Activated CD4-positive, alpha-beta memory T cell treated with anti-CD3 and anti-CD28 coated beads, Interleukin-2, amount 10 ng/mL, durations not matched to agents 7 days and 5 days (primary cell): ENCODE measurements around the gene KIF3B. TPM values are rescaled to one million over a fixed set of nuclear protein-coding genes. Genes with fewer than 3 reads are reported as not detected.
A peak's percentile ranks its signal among the peaks of the same experiment; 100 is the strongest.

Experiments
- CTCF ChIA-PET: fragments of 350-600 bp; sonication (Branson Sonifier 250); formaldehyde crosslinking; loops from one replicate; lab custom pipeline; 2021; ENCODE audit warnings: antibody characterized with exemption, inconsistent platforms; lab: Charles Lee
- POLR2A ChIA-PET: fragments of 350-600 bp; sonication (Branson Sonifier 250); formaldehyde crosslinking; loops from one replicate; lab custom pipeline; 2021; ENCODE audit warnings: antibody characterized with exemption; lab: Charles Lee
- DNase-seq: peaks from one replicate; pipeline ENCODE4 v3.0.0-alpha.2; 2020
- H3K27ac Mint-ChIP-seq: one replicate; pipeline ENCODE4 v1.8.0; 2021; ENCODE audit warnings: mild to moderate bottlenecking, mixed read lengths
- H3K27me3 Mint-ChIP-seq: one replicate; pipeline ENCODE4 v1.8.0; 2021; ENCODE audit warnings: mixed read lengths
- H3K36me3 Mint-ChIP-seq: one replicate; pipeline ENCODE4 v1.8.0; 2021; ENCODE audit warnings: low read depth, mixed read lengths
- H3K4me1 Mint-ChIP-seq: one replicate; pipeline ENCODE4 v1.8.0; 2021; ENCODE audit warnings: mixed read lengths
- H3K4me3 Mint-ChIP-seq: one replicate; pipeline ENCODE4 v1.8.0; 2021; ENCODE audit warnings: mild to moderate bottlenecking, mixed read lengths
- H3K9me3 Mint-ChIP-seq: one replicate; pipeline ENCODE4 v1.8.0; 2021; ENCODE audit warnings: mixed read lengths
- total RNA-seq, 2 experiments: library from RNA; stranded (reverse); gene quantifications; one replicate each; pipeline ENCODE4 v1.2.3, GENCODE V29; 2021

Gene KIF3B
- total RNA-seq: 10 to 100 TPM; 23.1 to 23.4 TPM

DNA sequence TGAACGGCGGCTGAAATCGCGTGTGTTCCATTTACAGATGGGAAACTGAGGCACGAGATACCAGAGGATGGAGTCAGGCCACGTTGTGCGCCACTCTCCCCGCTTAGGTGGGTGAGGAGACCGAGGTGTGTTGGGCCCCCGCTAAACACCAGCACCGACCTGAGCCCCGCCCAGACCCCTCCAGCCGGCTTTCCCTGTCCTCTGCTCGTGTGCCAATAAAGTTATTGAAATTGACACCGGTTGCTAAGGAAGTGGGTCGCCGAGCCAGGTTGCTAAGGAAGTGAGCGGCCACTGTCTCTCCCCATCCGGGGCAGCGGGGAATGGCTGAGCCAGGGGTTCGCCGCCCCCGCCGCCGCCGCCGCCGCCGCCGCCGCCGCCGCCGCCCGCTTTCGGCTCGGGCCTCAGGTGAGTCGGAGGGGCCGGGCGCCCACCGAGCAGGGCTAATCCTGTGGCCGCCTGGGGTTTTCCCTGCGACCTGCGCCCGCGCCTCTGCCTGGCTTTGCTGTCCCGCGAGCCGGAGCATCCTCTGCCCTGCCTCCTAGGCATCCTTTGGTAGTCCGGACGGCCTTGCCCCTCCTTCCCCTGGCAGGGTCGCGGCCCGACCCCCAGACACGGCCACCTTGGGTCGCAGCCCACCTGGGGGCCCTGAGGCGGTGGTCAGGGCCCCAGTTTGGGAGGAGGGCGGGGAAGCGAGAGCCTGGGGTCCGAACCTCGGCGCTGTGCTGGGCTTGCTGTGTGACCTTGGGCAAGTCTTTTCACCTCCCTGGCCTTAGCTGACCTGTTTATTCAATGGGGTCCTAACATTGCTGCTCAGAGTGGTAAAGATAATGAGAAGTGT, at the start of gene KIF3B:
Gene KIF3B, plus strand, starts transcription at position 291 of the 838 bp plus-strand sequence. CDS start 32,127 bp downstream, outside the sequence.
- H3K4me3 Mint-ChIP-seq: peak within 1 kb of the TSS; percentile 91
- H3K4me1 Mint-ChIP-seq: peaks cover 52% of the 10 kb centered on the region
- DNase-seq: peak; percentile 89
- CTCF ChIA-PET: interaction anchor here (0.9 to 1.1 kb wide), 3 partner anchors 8 to 168 kb away, joined by 3 to 4 read pairs (median 3); partner anchors contain the start of gene TM9SF4
- peak within 1 kb of the TSS; percentile 78 for H3K27ac Mint-ChIP-seq
- H3K27me3 Mint-ChIP-seq: peaks cover 2% of the 10 kb centered on the region
- POLR2A ChIA-PET: interaction anchor here (0.9 to 3.4 kb wide), 8 partner anchors 8 to 82 kb away, joined by 3 to 17 read pairs (median 3); no protein-coding TSS in a partner anchor
- peaks cover 6% of the 10 kb centered on the region for H3K9me3 Mint-ChIP-seq
- H3K36me3 Mint-ChIP-seq: peaks cover 18% of the 10 kb centered on the region

DNA sequence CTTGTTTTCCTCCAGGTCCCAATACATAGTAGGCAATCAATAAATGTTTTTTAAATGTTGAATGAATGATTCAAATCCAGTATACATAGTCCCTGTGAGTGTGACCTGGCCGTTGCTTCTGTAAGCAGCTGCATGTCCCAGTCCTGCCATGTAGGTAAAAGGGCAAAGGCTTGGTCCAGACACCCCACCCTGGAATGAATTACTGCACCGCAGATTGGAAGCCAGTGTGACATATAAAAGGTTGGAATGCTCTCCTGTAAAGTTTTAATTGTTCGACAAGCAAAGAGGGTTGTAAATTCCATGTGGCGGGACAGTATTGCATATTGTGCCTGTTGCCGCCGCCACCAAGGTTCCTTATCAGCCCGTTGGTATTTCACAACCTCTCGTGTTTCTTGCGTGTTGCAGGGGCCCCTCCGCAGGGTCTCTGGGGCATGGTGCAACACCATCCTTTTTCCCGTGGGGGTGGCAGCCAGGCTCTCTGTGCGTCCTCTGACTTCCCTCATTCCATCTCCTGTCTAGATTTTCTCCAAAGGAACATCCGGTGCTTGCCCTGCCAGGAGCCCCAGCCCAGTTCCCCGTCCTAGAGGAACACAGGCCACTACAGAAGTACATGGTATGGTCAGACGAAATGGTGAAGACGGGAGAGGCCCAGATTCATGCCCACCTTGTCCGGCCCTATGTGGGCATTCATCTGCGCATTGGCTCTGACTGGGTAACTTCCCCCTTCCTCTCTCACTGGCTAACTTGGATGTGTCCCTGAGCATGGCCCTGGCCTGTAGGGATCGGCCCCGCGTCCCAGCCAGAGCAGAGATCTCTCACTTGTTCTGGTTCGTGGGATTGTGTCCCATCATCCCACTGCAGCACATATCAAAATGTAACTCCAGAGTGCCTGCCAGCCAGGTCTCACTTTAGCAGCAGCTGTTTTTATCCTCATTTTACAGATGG, 49.4 kb upstream of the KIF3B start:
- H3K4me3 Mint-ChIP-seq: no peak overlapping the region
- H3K36me3 Mint-ChIP-seq: peaks cover 62% of the 10 kb centered on the region
- POLR2A ChIA-PET: no interaction called here
- H3K9me3 Mint-ChIP-seq: no peaks in the 10 kb centered on the region
- H3K4me1 Mint-ChIP-seq: peaks cover 26% of the 10 kb centered on the region
- CTCF ChIA-PET: no interaction called here
- no peaks in the 10 kb centered on the region for H3K27me3 Mint-ChIP-seq
- DNase-seq: no peak
- peak overlapping the region; percentile 8 for H3K27ac Mint-ChIP-seq

- ChIA-PET POLR2A (no interaction called here), CTCF (no interaction called here)
- no peak overlapping the region for H3K27ac Mint-ChIP-seq
- H3K27me3 Mint-ChIP-seq: no peaks in the 10 kb centered on the region
- H3K4me1 Mint-ChIP-seq: peaks cover 36% of the 10 kb centered on the region
- no peak overlapping the region for H3K4me3 Mint-ChIP-seq
- peaks cover 63% of the 10 kb centered on the region for H3K36me3 Mint-ChIP-seq
- H3K9me3 Mint-ChIP-seq: no peaks in the 10 kb centered on the region
- no peak for DNase-seq
These were observed 48.2 kb upstream of the KIF3B start for GRCh38 chr20:32229251-32229747.

GRCh38 chr20:32230707-32231106, 46.7 kb upstream of the KIF3B start:
- Mint-ChIP-seq H3K4me1 (peaks cover 39% of the 10 kb centered on the region), H3K27me3 (no peaks in the 10 kb centered on the region), H3K9me3 (no peaks in the 10 kb centered on the region), H3K4me3 (no peak overlapping the region), H3K36me3 (peaks cover 71% of the 10 kb centered on the region), H3K27ac (peak overlapping the region; percentile 93)
- CTCF ChIA-PET: no interaction called here
- no peak for DNase-seq
- POLR2A ChIA-PET: interaction anchor here (2.9 kb wide), 1 partner anchor 55 kb away, joined by 16 read pairs; no protein-coding TSS in a partner anchor

DNA sequence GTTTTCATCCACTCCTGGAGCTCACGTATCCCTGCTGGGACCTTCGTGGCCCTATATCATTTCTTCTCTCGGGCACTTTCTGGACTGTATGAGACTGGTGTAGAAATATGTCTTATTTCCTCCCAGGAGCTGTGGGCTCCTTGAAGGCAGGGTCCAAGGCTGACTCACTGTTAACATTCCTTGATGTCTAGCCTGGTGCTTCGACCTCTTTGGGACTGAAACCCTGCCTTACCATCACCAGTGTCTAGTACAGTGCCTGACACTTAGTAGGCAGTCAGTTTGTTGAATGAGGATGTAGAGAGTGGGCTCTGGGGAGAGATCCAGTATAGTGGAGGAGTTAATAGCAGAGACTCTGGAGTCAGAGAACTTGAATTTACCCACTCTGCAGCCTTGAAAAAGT, 46.2 kb upstream of the KIF3B start:
- ChIA-PET POLR2A (interaction anchor here (1.1 to 2.9 kb wide), 5 partner anchors 22 to 103 kb away, joined by 3 to 16 read pairs (median 3); no protein-coding TSS in a partner anchor), CTCF (no interaction called here)
- peaks cover 70% of the 10 kb centered on the region for H3K36me3 Mint-ChIP-seq
- H3K4me3 Mint-ChIP-seq: no peak overlapping the region
- no peaks in the 10 kb centered on the region for H3K9me3 Mint-ChIP-seq
- H3K27ac Mint-ChIP-seq: peak overlapping the region; percentile 93
- no peaks in the 10 kb centered on the region for H3K27me3 Mint-ChIP-seq
- no peak for DNase-seq
- peaks cover 38% of the 10 kb centered on the region for H3K4me1 Mint-ChIP-seq

DNA sequence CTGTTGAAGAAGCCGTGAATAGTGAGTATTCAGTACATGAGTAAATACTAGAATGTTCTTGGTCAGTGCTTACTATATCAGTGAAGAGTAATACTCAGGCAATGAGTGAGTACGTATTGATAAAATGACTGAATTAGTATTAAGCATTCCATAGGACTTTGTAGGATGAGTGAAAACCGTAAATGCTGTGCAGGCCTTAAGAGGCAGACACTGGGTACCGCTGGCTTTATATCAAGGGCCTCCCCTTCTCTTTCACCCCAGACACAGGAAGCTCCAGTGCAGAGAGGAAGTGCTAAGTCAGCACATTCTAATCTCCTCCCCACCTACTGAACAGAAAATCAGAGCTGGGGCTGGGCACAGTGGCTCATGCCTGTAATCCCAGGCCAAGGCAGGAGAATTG, 45.6 kb upstream of the KIF3B start:
- H3K36me3 Mint-ChIP-seq: peaks cover 70% of the 10 kb centered on the region
- CTCF ChIA-PET: interaction anchor here (1.1 kb wide), 1 partner anchor 22 kb away, joined by 3 read pairs; no protein-coding TSS in a partner anchor
- no peak overlapping the region for H3K4me3 Mint-ChIP-seq
- peak overlapping the region; percentile 93 for H3K27ac Mint-ChIP-seq
- POLR2A ChIA-PET: interaction anchor here (0.5 to 2.9 kb wide), 12 partner anchors 8 to 335 kb away, joined by 3 to 16 read pairs (median 3); no protein-coding TSS in a partner anchor
- H3K4me1 Mint-ChIP-seq: peaks cover 38% of the 10 kb centered on the region
- no peaks in the 10 kb centered on the region for H3K27me3 Mint-ChIP-seq
- no peaks in the 10 kb centered on the region for H3K9me3 Mint-ChIP-seq
- peak; percentile 56 for DNase-seq

DNA sequence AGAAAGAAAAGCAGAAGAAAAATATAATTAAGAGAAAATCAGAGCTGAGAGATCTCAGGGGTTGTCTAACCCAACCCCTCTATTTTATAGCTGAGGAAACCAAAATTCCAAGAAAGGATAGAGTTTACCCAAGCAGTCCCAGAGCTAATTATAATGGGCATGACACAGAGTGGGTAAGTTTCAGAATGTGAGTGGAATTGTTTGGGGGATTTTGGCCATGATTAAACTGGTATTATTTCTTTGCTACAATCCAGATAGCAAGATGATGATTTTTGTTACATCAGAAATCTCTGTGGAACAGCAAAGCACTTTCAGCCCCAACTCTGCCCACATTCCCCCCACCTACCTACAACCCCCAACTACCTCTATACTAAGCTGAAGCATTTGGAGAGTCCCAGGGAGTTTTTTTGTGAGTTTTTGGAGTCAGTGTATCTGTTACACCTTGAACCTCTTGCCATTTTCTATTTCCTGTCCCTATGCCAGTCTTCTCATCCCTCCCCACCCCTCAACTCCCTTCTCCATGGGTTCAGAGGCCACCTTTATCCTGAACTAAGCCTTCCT, 45.0 kb upstream of the KIF3B start:
- no peak for DNase-seq
- H3K27ac Mint-ChIP-seq: peak overlapping the region; percentile 93
- ChIA-PET POLR2A (interaction anchor here (0.5 to 2.9 kb wide), 12 partner anchors 9 to 334 kb away, joined by 3 to 16 read pairs (median 3); no protein-coding TSS in a partner anchor), CTCF (interaction anchor here (1.1 kb wide), 1 partner anchor 23 kb away, joined by 3 read pairs; no protein-coding TSS in a partner anchor)
- H3K4me3 Mint-ChIP-seq: no peak overlapping the region
- no peaks in the 10 kb centered on the region for H3K27me3 Mint-ChIP-seq
- peaks cover 38% of the 10 kb centered on the region for H3K4me1 Mint-ChIP-seq
- H3K36me3 Mint-ChIP-seq: peaks cover 76% of the 10 kb centered on the region
- no peaks in the 10 kb centered on the region for H3K9me3 Mint-ChIP-seq

DNA sequence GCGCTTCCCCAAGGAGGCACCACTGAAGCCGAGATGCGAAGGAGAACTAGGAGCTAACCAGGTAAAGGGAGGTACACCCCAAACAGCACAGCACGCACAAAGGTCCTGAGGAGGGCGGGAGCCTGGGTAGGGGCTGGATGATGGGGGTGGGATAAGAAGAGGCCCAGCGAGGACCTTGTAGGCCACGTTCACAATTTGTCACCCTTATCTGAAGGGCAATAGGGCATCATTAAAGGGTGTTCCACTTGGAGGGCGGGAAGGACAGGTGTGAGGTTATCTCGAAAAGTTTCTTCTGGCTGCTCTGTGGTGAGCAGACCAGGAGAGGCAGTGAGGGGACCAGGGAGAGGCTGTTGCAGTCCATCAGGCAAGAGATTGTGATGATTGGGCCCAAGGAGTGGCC, 44.2 kb upstream of the KIF3B start:
- peaks cover 38% of the 10 kb centered on the region for H3K4me1 Mint-ChIP-seq
- H3K27ac Mint-ChIP-seq: peak overlapping the region; percentile 93
- ChIA-PET CTCF (no interaction called here), POLR2A (interaction anchor here (1.2 to 2.9 kb wide), 4 partner anchors 9 to 153 kb away, joined by 3 to 16 read pairs (median 6); no protein-coding TSS in a partner anchor)
- no peaks in the 10 kb centered on the region for H3K27me3 Mint-ChIP-seq
- peaks cover 69% of the 10 kb centered on the region for H3K36me3 Mint-ChIP-seq
- no peak overlapping the region for H3K4me3 Mint-ChIP-seq
- DNase-seq: no peak
- H3K9me3 Mint-ChIP-seq: no peaks in the 10 kb centered on the region

DNA sequence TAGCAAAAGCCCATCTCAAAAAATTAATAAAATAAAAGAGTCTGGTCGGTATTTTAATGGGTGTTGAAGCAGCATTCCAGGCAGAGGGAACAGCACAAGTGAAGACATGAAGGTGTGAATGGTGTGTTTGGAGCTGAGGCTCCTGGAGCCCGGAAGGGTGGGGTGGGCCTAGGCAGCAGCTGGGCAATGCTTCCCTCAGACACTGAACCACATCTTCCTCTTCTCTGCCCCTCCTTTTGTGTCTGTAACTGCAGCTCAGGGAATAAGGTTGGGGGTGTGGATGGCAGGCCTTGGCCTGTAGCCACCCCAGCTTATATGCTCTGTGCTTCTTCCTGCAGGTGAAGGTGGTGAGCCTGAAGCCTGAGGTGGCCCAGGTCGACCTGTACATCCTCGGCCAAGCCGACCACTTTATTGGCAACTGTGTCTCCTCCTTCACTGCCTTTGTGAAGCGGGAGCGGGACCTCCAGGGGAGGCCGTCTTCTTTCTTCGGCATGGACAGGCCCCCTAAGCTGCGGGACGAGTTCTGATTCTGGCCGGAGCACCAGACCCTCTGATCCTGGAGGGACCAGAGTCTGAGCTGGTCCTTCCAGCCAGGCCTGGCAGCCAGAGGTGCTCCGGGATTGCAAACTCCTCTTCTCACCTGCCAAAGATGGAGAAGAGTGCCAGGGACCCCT, 43.2 kb upstream of the KIF3B start:
- Mint-ChIP-seq H3K4me1 (peaks cover 38% of the 10 kb centered on the region), H3K27me3 (no peaks in the 10 kb centered on the region), H3K4me3 (no peak overlapping the region), H3K36me3 (peaks cover 60% of the 10 kb centered on the region), H3K27ac (no peak overlapping the region), H3K9me3 (no peaks in the 10 kb centered on the region)
- no peak for DNase-seq
- CTCF ChIA-PET: no interaction called here
- POLR2A ChIA-PET: interaction anchor here (0.6 kb wide), 1 partner anchor 10 kb away, joined by 3 read pairs; no protein-coding TSS in a partner anchor

DNA sequence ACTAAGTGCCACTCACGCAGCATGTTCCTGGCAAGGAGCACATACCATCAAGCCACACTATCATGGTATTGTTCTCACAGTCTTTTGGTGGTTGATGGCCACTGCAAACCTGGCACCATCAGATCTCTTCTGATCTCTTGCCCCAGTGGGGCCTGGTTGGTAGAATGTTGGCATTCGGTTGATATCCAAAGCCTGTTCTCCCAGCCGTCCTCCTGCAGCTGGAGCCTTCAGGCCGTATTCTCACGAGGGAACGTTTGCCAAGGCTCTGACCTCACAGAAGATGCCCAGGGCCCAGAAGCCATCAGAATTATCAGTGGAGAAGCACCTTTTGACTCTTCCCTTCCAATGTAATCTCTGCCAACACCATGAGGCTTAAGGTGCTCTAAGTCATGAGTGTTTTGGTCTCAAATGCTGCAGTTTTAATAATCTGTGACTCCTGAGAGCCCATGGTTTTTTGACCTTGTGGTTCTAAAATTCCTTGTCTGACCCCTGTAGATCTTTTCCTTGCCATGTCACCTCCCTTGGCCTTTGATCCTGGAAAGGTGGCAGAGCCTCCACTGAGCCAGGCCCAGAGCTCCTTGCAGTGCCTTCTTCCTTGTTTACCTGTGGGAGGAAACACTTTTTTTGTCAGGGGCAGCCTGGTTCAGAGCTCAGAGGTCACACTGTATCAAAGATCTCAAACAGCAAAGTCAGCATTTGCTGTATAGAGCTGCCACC, 42.0 kb upstream of the KIF3B start:
- Mint-ChIP-seq H3K36me3 (peaks cover 58% of the 10 kb centered on the region), H3K9me3 (no peaks in the 10 kb centered on the region), H3K27ac (peak overlapping the region; percentile 58), H3K27me3 (no peaks in the 10 kb centered on the region), H3K4me3 (no peak overlapping the region), H3K4me1 (peaks cover 42% of the 10 kb centered on the region)
- DNase-seq: no peak
- ChIA-PET CTCF (interaction anchor here (0.6 kb wide), 1 partner anchor 215 kb away, joined by 4 read pairs; no protein-coding TSS in a partner anchor), POLR2A (no interaction called here)

GRCh38 chr20:32236048-32236533, 41.4 kb upstream of the KIF3B start:
- POLR2A ChIA-PET: no interaction called here

More at GRCh38 chr20:32236048-32236533, 41.4 kb upstream of the KIF3B start:
- Mint-ChIP-seq H3K36me3 (peaks cover 53% of the 10 kb centered on the region), H3K27ac (peak overlapping the region; percentile 58), H3K4me3 (no peak overlapping the region), H3K9me3 (no peaks in the 10 kb centered on the region), H3K27me3 (no peaks in the 10 kb centered on the region), H3K4me1 (peaks cover 40% of the 10 kb centered on the region)
- DNase-seq: no peak
- CTCF ChIA-PET: interaction anchor here (0.6 kb wide), 1 partner anchor 214 kb away, joined by 4 read pairs; no protein-coding TSS in a partner anchor
